Keratinocyte (primary cell): Measurements from ENCODE around the gene KBTBD3. TPM values are rescaled to one million over a fixed set of nuclear protein-coding genes. Genes with fewer than 3 reads are reported as not detected.

ENCODE experiments used
- DNase-seq: peaks from one replicate; pipeline ENCODE4 v3.0.0-alpha.2; 2011; ENCODE audit warnings: low read depth, missing footprints, low spot score
- FAIRE-seq: peaks from 2 replicates; lab custom pipeline; 2011; peaks lifted over from hg19 to GRCh38; lab: Jason Lieb, UNC
- H2AFZ ChIP-seq: 2 replicates; pipeline ENCODE4 v1.6.0; 2012; ENCODE audit warnings: low read length, control low read depth, inconsistent platforms; ENCODE audit not compliant: control insufficient read depth
- H3K27ac ChIP-seq: 2 replicates; pipeline ENCODE4 v1.5.1; 2011; ENCODE audit warnings: low read length; ENCODE audit not compliant: control insufficient read depth, insufficient read depth
- H3K27me3 ChIP-seq: 3 replicates; pipeline ENCODE4 v1.6.0; 2011; ENCODE audit warnings: low read length; ENCODE audit not compliant: control insufficient read depth, insufficient read depth; ENCODE audit errors: extremely low read depth
- H3K36me3 ChIP-seq, 2 experiments: 2 replicates in 1 of 2; 3 replicates in 1 of 2; pipeline ENCODE4 v1.5.1; 2011; ENCODE audit warnings: low read length in 2 of 2, mild to moderate bottlenecking in 1 of 2; ENCODE audit not compliant: control insufficient read depth in 2 of 2, insufficient read depth in 2 of 2; ENCODE audit errors: extremely low read depth in 1 of 2
- H3K4me1 ChIP-seq: 3 replicates; pipeline ENCODE4 v1.5.1; 2011; ENCODE audit warnings: low read length; ENCODE audit not compliant: control insufficient read depth, insufficient read depth; ENCODE audit errors: extremely low read depth
- H3K4me2 ChIP-seq: 3 replicates; pipeline ENCODE4 v1.6.0; 2011; ENCODE audit warnings: low read depth, low read length; ENCODE audit not compliant: control insufficient read depth, insufficient read depth; ENCODE audit errors: extremely low read depth
- H3K4me3 ChIP-seq, 3 experiments: fragments of 200-600 bp in 1 of 3; sonication (generic) in 1 of 3; 2 replicates in 2 of 3; 3 replicates in 1 of 3; pipeline ENCODE4 v1.5.1; 2011 to 2016; ENCODE audit warnings: low read length in 3 of 3, mild to moderate bottlenecking in 3 of 3, control low read depth in 2 of 3, inconsistent platforms in 1 of 3, low read depth in 1 of 3, mixed read lengths in 1 of 3, mixed run types in 1 of 3, moderate library complexity in 1 of 3; ENCODE audit not compliant: control insufficient read depth in 2 of 3, insufficient read depth in 2 of 3; ENCODE audit errors: extremely low read depth in 1 of 3
- H3K79me2 ChIP-seq: 2 replicates; pipeline ENCODE4 v1.6.0; 2012; ENCODE audit warnings: low read length; ENCODE audit not compliant: control insufficient read depth, insufficient read depth
- H3K9ac ChIP-seq: 3 replicates; pipeline ENCODE4 v1.6.0; 2011; ENCODE audit warnings: low read length; ENCODE audit not compliant: control insufficient read depth, insufficient read depth; ENCODE audit errors: extremely low read depth
- H3K9me1 ChIP-seq: 3 replicates; pipeline ENCODE4 v1.6.0; 2011; ENCODE audit warnings: low read length; ENCODE audit not compliant: control insufficient read depth, insufficient read depth; ENCODE audit errors: extremely low read depth
- H3K9me3 ChIP-seq: 2 replicates; pipeline ENCODE4 v1.5.1; 2012; ENCODE audit warnings: low read depth, low read length; ENCODE audit not compliant: control insufficient read depth
- H4K20me1 ChIP-seq: 3 replicates; pipeline ENCODE4 v1.6.0; 2011; ENCODE audit warnings: low read length; ENCODE audit not compliant: control insufficient read depth, insufficient read depth; ENCODE audit errors: extremely low read depth
- CTCF ChIP-seq, 3 experiments: IDR thresholded peaks in 1 of 3; conservative IDR thresholded peaks in 1 of 3; optimal IDR thresholded peaks in 1 of 3; 2 replicates in 2 of 3; 3 replicates in 1 of 3; pipeline versions ENCODE3 to v1.5.1; 2011; ENCODE audit warnings: low read length in 3 of 3, mild to moderate bottlenecking in 3 of 3, moderate library complexity in 2 of 3, control low read depth in 1 of 3, inconsistent platforms in 1 of 3; ENCODE audit not compliant: insufficient read depth in 2 of 3; ENCODE audit errors: extremely low read depth in 1 of 3
- EZH2 ChIP-seq: IDR thresholded peaks from one replicate; pipeline ENCODE4 v1.6.1; 2012; ENCODE audit warnings: inconsistent platforms, mild to moderate bottlenecking, low read length, moderate library complexity
- dilution Hi-C: fragments of 300-500 bp; cut with MboI; formaldehyde crosslinking; loops from one replicate; pipeline ENCODE4 v1.7.0; 2020; ENCODE audit warnings: low sequenced_read_pairs; ENCODE audit not compliant: extremely low pct_ligation_motif_present
- polyA plus RNA-seq, 5 experiments: library from polyadenylated mRNA; depleted of rRNA in 3 of 5; stranded (reverse) in 3 of 5; stranded (forward) in 1 of 5; unstranded in 1 of 5; fragments of >200 nt; gene quantifications; 1 replicate in 1 of 5; 2 replicates in 3 of 5; 3 replicates in 1 of 5; pipeline versions ENCODE4 v1.2.1 to v1.2.3, GENCODE V29; 2011 to 2012; ENCODE audit warnings: missing spikeins in 2 of 5, low read depth in 1 of 5, low replicate concordance in 1 of 5

Gene KBTBD3
- polyA plus RNA-seq, 1 donor (not counting 4 experiments of a cell fraction or from before 2014, with no cell fraction given) = 8.9 TPM

- H2AFZ ChIP-seq = no peak overlapping the region
- TF ChIP-seq CTCF (optimal IDR thresholded peaks at IDR 0.05 in 1 of 3, IDR thresholded peaks at IDR 0.05 in 1 of 3, conservative IDR thresholded peaks at IDR 0.05 in 1 of 3; ENCODE audit: extremely low read depth in 1 of 3, insufficient read depth in 2 of 3, low read length in 3 of 3) (no peak), EZH2 (no peak)
- no peak overlapping the region for H3K27ac ChIP-seq
- no peaks in the 10 kb centered on the region for H3K36me3 ChIP-seq
- no peak overlapping the region for H3K4me3 ChIP-seq
- no peaks in the 10 kb centered on the region for H3K9me3 ChIP-seq
- H3K4me1 ChIP-seq = no peaks in the 10 kb centered on the region
- dilution Hi-C loops = no loop called here
- no peak overlapping the region for H3K4me2 ChIP-seq
- peaks cover 3% of the 10 kb centered on the region for H3K79me2 ChIP-seq
- DNase-seq (no peak), FAIRE-seq (no peak)
- H4K20me1 ChIP-seq = no peaks in the 10 kb centered on the region
- no peaks in the 10 kb centered on the region for H3K27me3 ChIP-seq
- H3K9me1 ChIP-seq = no peaks in the 10 kb centered on the region
- no peak overlapping the region for H3K9ac ChIP-seq
Observed at GRCh38 chr11:106001304-106002012, 75.7 kb downstream of the KBTBD3 start.

Other genes with a start within 250 kb of the KBTBD3 start
- gene MSANTD4, start 55.1 kb downstream of the KBTBD3 start, polyA plus RNA-seq = 7.3 to 10.6 TPM (median 10.6 TPM) in 3 replicates
- 30.2 to 53.0 TPM (median 30.4 TPM) in 3 replicates for gene AASDHPPT, start 315 bp upstream of the KBTBD3 start, polyA plus RNA-seq